ENCODE data around the gene CCL18. TPM values are rescaled to one million over a fixed set of nuclear protein-coding genes. Genes with fewer than 3 reads are reported as not detected.

The CCL18 gene
- total and polyA plus RNA-seq, 9 of the 15 experiments (the other 6 are each of a cell fraction or from before 2014, with no cell fraction given): not detected

Small RNA genes lying within 50 kb of the gene (small RNA-seq; reads per million reads assigned to genes)
- gene RN7SL301P: not detected

Other genes starting within 250 kb of the CCL18 start
Only the 7 nearest of the 14 such genes appear.
- not detected in 2 replicates for gene CCL16, start 82.8 kb upstream of the CCL18 start, total RNA-seq (2014; rRNA removed)
- not detected in 2 replicates for gene CCL16, start 82.8 kb upstream of the CCL18 start, total RNA-seq (2014; rRNA removed; fragmentation: Illumina TruSeq; extraction: Trizol)
- gene CCL16, start 82.8 kb upstream of the CCL18 start, total RNA-seq (2015; rRNA removed; fragmentation: Illumina TruSeq; extraction: Trizol): not detected in 2 replicates
- gene CCL16, start 82.8 kb upstream of the CCL18 start, total RNA-seq (2021): not detected in 2 replicates
- gene CCL16, start 82.8 kb upstream of the CCL18 start, polyA plus RNA-seq (2011; rRNA removed): not detected in 2 replicates
- gene CCL16, start 82.8 kb upstream of the CCL18 start, polyA plus RNA-seq (2014; fragmentation: Illumina TruSeq; extraction: Trizol): not detected in 2 replicates
- not detected for gene CCL16, start 82.8 kb upstream of the CCL18 start, polyA plus RNA-seq (2014; fragmentation: Nextera tagmentation; extraction: Ambion mirVana)
- gene CCL16, start 82.8 kb upstream of the CCL18 start, polyA plus RNA-seq (2014; rRNA removed): not detected in 2 replicates
- gene CCL14, start 77.5 kb upstream of the CCL18 start, total RNA-seq (2014; rRNA removed): not detected in 2 replicates
- gene CCL14, start 77.5 kb upstream of the CCL18 start, total RNA-seq (2014; rRNA removed; fragmentation: Illumina TruSeq; extraction: Trizol): not detected in 2 replicates
- gene CCL14, start 77.5 kb upstream of the CCL18 start, total RNA-seq (2015; rRNA removed; fragmentation: Illumina TruSeq; extraction: Trizol): not detected in 2 replicates
- not detected in 2 replicates for gene CCL14, start 77.5 kb upstream of the CCL18 start, total RNA-seq (2021)
- not detected in 2 replicates for gene CCL14, start 77.5 kb upstream of the CCL18 start, polyA plus RNA-seq (2011; rRNA removed)
- not detected in 2 replicates for gene CCL14, start 77.5 kb upstream of the CCL18 start, polyA plus RNA-seq (2014; fragmentation: Illumina TruSeq; extraction: Trizol)
- not detected for gene CCL14, start 77.5 kb upstream of the CCL18 start, polyA plus RNA-seq (2014; fragmentation: Nextera tagmentation; extraction: Ambion mirVana)
- not detected in 2 replicates for gene CCL14, start 77.5 kb upstream of the CCL18 start, polyA plus RNA-seq (2014; rRNA removed)
- not detected in 2 replicates for gene CCL15, start 62.7 kb upstream of the CCL18 start, total RNA-seq (2014; rRNA removed)
- gene CCL15, start 62.7 kb upstream of the CCL18 start, total RNA-seq (2014; rRNA removed; fragmentation: Illumina TruSeq; extraction: Trizol): not detected in 2 replicates
- not detected in 2 replicates for gene CCL15, start 62.7 kb upstream of the CCL18 start, total RNA-seq (2015; rRNA removed; fragmentation: Illumina TruSeq; extraction: Trizol)
- gene CCL15, start 62.7 kb upstream of the CCL18 start, total RNA-seq (2021): not detected in 2 replicates
- gene CCL15, start 62.7 kb upstream of the CCL18 start, polyA plus RNA-seq (2011; rRNA removed): not detected in 2 replicates
- gene CCL15, start 62.7 kb upstream of the CCL18 start, polyA plus RNA-seq (2014; fragmentation: Illumina TruSeq; extraction: Trizol): not detected in 2 replicates
- gene CCL15, start 62.7 kb upstream of the CCL18 start, polyA plus RNA-seq (2014; fragmentation: Nextera tagmentation; extraction: Ambion mirVana): not detected
- not detected in 2 replicates for gene CCL15, start 62.7 kb upstream of the CCL18 start, polyA plus RNA-seq (2014; rRNA removed)
- not detected in 2 replicates for gene CCL23, start 46.3 kb upstream of the CCL18 start, total RNA-seq (2014; rRNA removed)
- gene CCL23, start 46.3 kb upstream of the CCL18 start, total RNA-seq (2014; rRNA removed; fragmentation: Illumina TruSeq; extraction: Trizol): not detected in 2 replicates
- not detected in 2 replicates for gene CCL23, start 46.3 kb upstream of the CCL18 start, total RNA-seq (2015; rRNA removed; fragmentation: Illumina TruSeq; extraction: Trizol)
- not detected in 2 replicates for gene CCL23, start 46.3 kb upstream of the CCL18 start, total RNA-seq (2021)
- gene CCL23, start 46.3 kb upstream of the CCL18 start, polyA plus RNA-seq (2011; rRNA removed): not detected in 2 replicates
- gene CCL23, start 46.3 kb upstream of the CCL18 start, polyA plus RNA-seq (2014; fragmentation: Illumina TruSeq; extraction: Trizol): not detected in 2 replicates
- gene CCL23, start 46.3 kb upstream of the CCL18 start, polyA plus RNA-seq (2014; fragmentation: Nextera tagmentation; extraction: Ambion mirVana): not detected
- gene CCL23, start 46.3 kb upstream of the CCL18 start, polyA plus RNA-seq (2014; rRNA removed): not detected in 2 replicates
- gene CCL3, start 25.9 kb downstream of the CCL18 start, total RNA-seq (2014; rRNA removed): not detected in 2 replicates
- not detected in 2 replicates for gene CCL3, start 25.9 kb downstream of the CCL18 start, total RNA-seq (2014; rRNA removed; fragmentation: Illumina TruSeq; extraction: Trizol)
- not detected in 2 replicates for gene CCL3, start 25.9 kb downstream of the CCL18 start, total RNA-seq (2015; rRNA removed; fragmentation: Illumina TruSeq; extraction: Trizol)
- 0.58 and 0.63 TPM in 2 replicates for gene CCL3, start 25.9 kb downstream of the CCL18 start, total RNA-seq (2021)
- not detected in 2 replicates for gene CCL3, start 25.9 kb downstream of the CCL18 start, polyA plus RNA-seq (2011; rRNA removed)
- gene CCL3, start 25.9 kb downstream of the CCL18 start, polyA plus RNA-seq (2014; fragmentation: Illumina TruSeq; extraction: Trizol): not detected in 2 replicates
- not detected for gene CCL3, start 25.9 kb downstream of the CCL18 start, polyA plus RNA-seq (2014; fragmentation: Nextera tagmentation; extraction: Ambion mirVana)
- gene CCL3, start 25.9 kb downstream of the CCL18 start, polyA plus RNA-seq (2014; rRNA removed): not detected in 2 replicates
- gene CCL4, start 39.6 kb downstream of the CCL18 start, total RNA-seq (2014; rRNA removed): not detected in 2 replicates
- gene CCL4, start 39.6 kb downstream of the CCL18 start, total RNA-seq (2014; rRNA removed; fragmentation: Illumina TruSeq; extraction: Trizol): not detected in 2 replicates
- not detected in 2 replicates for gene CCL4, start 39.6 kb downstream of the CCL18 start, total RNA-seq (2015; rRNA removed; fragmentation: Illumina TruSeq; extraction: Trizol)
- gene CCL4, start 39.6 kb downstream of the CCL18 start, total RNA-seq (2021): 0.91 and 1.1 TPM in 2 replicates
- gene CCL4, start 39.6 kb downstream of the CCL18 start, polyA plus RNA-seq (2011; rRNA removed): not detected in 2 replicates
- not detected in 2 replicates for gene CCL4, start 39.6 kb downstream of the CCL18 start, polyA plus RNA-seq (2014; fragmentation: Illumina TruSeq; extraction: Trizol)
- not detected for gene CCL4, start 39.6 kb downstream of the CCL18 start, polyA plus RNA-seq (2014; fragmentation: Nextera tagmentation; extraction: Ambion mirVana)
- gene CCL4, start 39.6 kb downstream of the CCL18 start, polyA plus RNA-seq (2014; rRNA removed): 0.13 TPM in 1 of 2 replicates, not detected in the other
- not detected in 2 replicates for gene TBC1D3B, start 112.4 kb downstream of the CCL18 start, total RNA-seq (2014; rRNA removed)
- gene TBC1D3B, start 112.4 kb downstream of the CCL18 start, total RNA-seq (2014; rRNA removed; fragmentation: Illumina TruSeq; extraction: Trizol): not detected in 2 replicates
- 0.29 and 0.83 TPM in 2 replicates for gene TBC1D3B, start 112.4 kb downstream of the CCL18 start, total RNA-seq (2015; rRNA removed; fragmentation: Illumina TruSeq; extraction: Trizol)
- gene TBC1D3B, start 112.4 kb downstream of the CCL18 start, total RNA-seq (2021): 0.51 and 0.60 TPM in 2 replicates
- not detected in 2 replicates for gene TBC1D3B, start 112.4 kb downstream of the CCL18 start, polyA plus RNA-seq (2011; rRNA removed)
- not detected in 2 replicates for gene TBC1D3B, start 112.4 kb downstream of the CCL18 start, polyA plus RNA-seq (2014; fragmentation: Illumina TruSeq; extraction: Trizol)
- gene TBC1D3B, start 112.4 kb downstream of the CCL18 start, polyA plus RNA-seq (2014; fragmentation: Nextera tagmentation; extraction: Ambion mirVana): not detected
- gene TBC1D3B, start 112.4 kb downstream of the CCL18 start, polyA plus RNA-seq (2014; rRNA removed): not detected in 2 replicates